K562 (cell line): ENCODE results near the gene HES5. TPM values are rescaled to one million over a fixed set of nuclear protein-coding genes. Genes with fewer than 3 reads are reported as not detected.

Experiments used
- ATAC-seq: fragments of 200-7000 bp; cut with Tn5 transposase; 3 replicates; pipeline ENCODE4 v1.9.1; 2020; ENCODE audit warnings: moderate library complexity
- BruUV-seq: library from RNA; stranded (reverse); fragments of 400-500 nt; replicated peaks from 2 replicates; lab custom pipeline; 2021; lab: Mats Ljungman, UMichigan
- CTCF ChIA-PET: fragments of 300-600 bp; formaldehyde crosslinking; extraction: SDS; loops from one replicate; lab custom pipeline; 2021; ENCODE audit warnings: low intra/inter-chr PET ratio; lab: Yijun Ruan, JAX
- POLR2A ChIA-PET: fragments of 300-600, 350-650 bp; sonication (Branson Sonifier 250); formaldehyde crosslinking; extraction: SDS; loops from one replicate; lab custom pipeline; 2021; ENCODE audit warnings: antibody characterized with exemption, inconsistent platforms; lab: Yijun Ruan, JAX
- DNase-seq, 4 experiments: peaks; one replicate each; pipeline versions ENCODE4 v3.0.0 to v3.0.0-alpha.2; 2011 to 2018; ENCODE audit warnings: low spot score in 3 of 4, mixed read lengths in 3 of 4; ENCODE audit errors: extremely low read depth in 1 of 4
- FAIRE-seq: peaks from 2 replicates; lab custom pipeline; 2011; peaks lifted over from hg19 to GRCh38; lab: Jason Lieb, UNC
- H2AFZ ChIP-seq: 2 replicates; pipeline ENCODE4 v1.6.0; 2011; ENCODE audit warnings: low read depth, low read length, control low read depth, inconsistent platforms
- H3K27ac ChIP-seq: fragments of 200-600 bp; 3 replicates; pipeline ENCODE4 v1.8.0; 2011; ENCODE audit warnings: low read depth, mild to moderate bottlenecking, control low read depth, inconsistent platforms, low read length, moderate library complexity, mixed read lengths; ENCODE audit errors: extremely low read depth
- H3K27me3 ChIP-seq, 2 experiments: fragments of 300-600 bp in 1 of 2; 2 replicates in 1 of 2; 3 replicates in 1 of 2; pipeline versions ENCODE4 v1.6.0 to v1.8.0; 2011; ENCODE audit warnings: inconsistent platforms in 2 of 2, low read length in 2 of 2, mild to moderate bottlenecking in 1 of 2, mixed read lengths in 1 of 2, moderate library complexity in 1 of 2; ENCODE audit not compliant: control insufficient read depth in 2 of 2, insufficient read depth in 2 of 2
- H3K36me3 ChIP-seq: fragments of 300-600 bp; 3 replicates; pipeline ENCODE4 v1.8.0; 2011; ENCODE audit warnings: mild to moderate bottlenecking, low read length, inconsistent platforms; ENCODE audit not compliant: control insufficient read depth, insufficient read depth
- H3K4me1 ChIP-seq, 2 experiments: fragments of 200-600 bp in 1 of 2; replicated peaks in 1 of 2; 2 replicates in 1 of 2; 3 replicates in 1 of 2; pipeline versions ENCODE4 v1.5.1 to v1.8.0; 2011; ENCODE audit warnings: inconsistent platforms in 2 of 2, low read length in 2 of 2, mild to moderate bottlenecking in 1 of 2, mixed read lengths in 1 of 2, moderate library complexity in 1 of 2; ENCODE audit not compliant: control insufficient read depth in 2 of 2, insufficient read depth in 2 of 2
- H3K4me2 ChIP-seq: 2 replicates; pipeline ENCODE4 v1.6.1; 2011; ENCODE audit warnings: low read length, control low read depth, inconsistent platforms, mixed read lengths; ENCODE audit not compliant: insufficient read depth
- H3K4me3 ChIP-seq: fragments of 200-600 bp; sonication (generic), shearing (Covaris generic); 2 replicates; pipeline ENCODE4 v1.5.1; 2016; ENCODE audit warnings: control low read depth, inconsistent platforms
- H3K79me2 ChIP-seq: fragments of 200-600 bp; 3 replicates; pipeline ENCODE4 v1.8.0; 2011; ENCODE audit warnings: low read length, inconsistent platforms; ENCODE audit not compliant: control insufficient read depth, insufficient read depth
- H3K9ac ChIP-seq, 2 experiments: 2 replicates each; pipeline versions ENCODE4 v1.6.0 to v1.6.1; 2011; ENCODE audit warnings: low read depth in 2 of 2, low read length in 2 of 2, control low read depth in 1 of 2, inconsistent platforms in 1 of 2, mild to moderate bottlenecking in 1 of 2, mixed read lengths in 1 of 2; ENCODE audit not compliant: insufficient read depth in 1 of 2
- H3K9me1 ChIP-seq: one replicate; pipeline ENCODE4 v1.6.0; 2011; ENCODE audit warnings: inconsistent platforms, mild to moderate bottlenecking, low read length, moderate library complexity; ENCODE audit not compliant: control insufficient read depth, insufficient read depth
- H3K9me3 ChIP-seq: replicated peaks from 2 replicates; pipeline ENCODE4 v1.5.1; 2011; ENCODE audit warnings: low read depth, low read length, inconsistent platforms; ENCODE audit not compliant: control insufficient read depth, insufficient read depth
- H4K20me1 ChIP-seq: replicated peaks from 2 replicates; pipeline ENCODE4 v1.6.1; 2011; ENCODE audit warnings: low read length, inconsistent platforms, mixed read lengths; ENCODE audit not compliant: control insufficient read depth, insufficient read depth
- CREB3L1 ChIP-seq: fragments of 450-650 bp; IDR thresholded peaks from 2 replicates; pipeline ENCODE4 v1.6.1; 2014; ENCODE audit warnings: low read depth, mild to moderate bottlenecking, moderate library complexity, borderline replicate concordance
- HMGXB4 ChIP-seq: sonication (generic); formaldehyde crosslinking; IDR thresholded peaks from 2 replicates; pipeline ENCODE4 v1.8.1; 2023; ENCODE audit warnings: mild to moderate bottlenecking, missing genetic modification reagents
- JUNB ChIP-seq: fragments of 450-650 bp; formaldehyde crosslinking; conservative IDR thresholded peaks from 2 replicates; pipeline ENCODE4 v1.4.0; 2020; ENCODE audit warnings: mild to moderate bottlenecking
- ZBTB9 ChIP-seq: fragments of 450-650 bp; formaldehyde crosslinking; IDR thresholded peaks from 2 replicates; pipeline ENCODE4 v1.4.0; 2020; ENCODE audit warnings: mild to moderate bottlenecking, moderate library complexity
- ZFX ChIP-seq: sonication (generic); formaldehyde crosslinking; IDR thresholded peaks from 2 replicates; pipeline ENCODE4 v1.8.0; 2022; ENCODE audit warnings: mild to moderate bottlenecking, missing genetic modification reagents, moderate library complexity
- WGBS: fragments of 100-300 bp; shearing (Covaris generic); methylation state at CpG from one replicate; pipeline ENCODE4 v1.1.6; 2016; ENCODE audit warnings: low coverage, mixed read lengths; ENCODE audit not compliant: insufficient coverage; ENCODE audit errors: missing lambda C conversion rate; 5-methylcytosine and 5-hydroxymethylcytosine counted together
- in situ Hi-C: fragments of 300-500 bp; cut with MboI; formaldehyde crosslinking; loops from 4 replicates; pipeline ENCODE4 v1.15.0; 2018; ENCODE audit warnings: inconsistent platforms, mixed read lengths
- intact Hi-C: fragments of 100-400 bp; cut with micrococcal nuclease; formaldehyde crosslinking; loops from 2 replicates; pipeline ENCODE4 v1.14.2; 2022
- polyA plus RNA-seq, 8 experiments: library from polyadenylated mRNA; depleted of rRNA in 4 of 8; stranded (reverse) in 5 of 8; unstranded in 3 of 8; fragments of >200 nt; fragmentation: Nextera tagmentation in 2 of 8; fragmentation: Illumina TruSeq in 1 of 8; extraction: Ambion mirVana in 2 of 8; extraction: Trizol in 1 of 8; gene quantifications; 2 replicates each; pipeline versions ENCODE4 v1.2.1 to v1.2.3, GENCODE V29; 2011 to 2014; ENCODE audit warnings: inconsistent platforms in 1 of 8, missing spikeins in 1 of 8
- total RNA-seq, 7 experiments: library from RNA; depleted of rRNA in 6 of 7; stranded (reverse); fragments of >200 nt in 6 of 7; fragmentation: Illumina TruSeq in 2 of 7; extraction: Trizol in 2 of 7; gene quantifications; 2 replicates each; pipeline versions ENCODE4 v1.2.1 to v1.2.3, GENCODE V29; 2011 to 2021; ENCODE audit warnings: low replicate concordance in 1 of 7

HES5 gene
- total and polyA plus RNA-seq, 9 of the 15 experiments (the other 6 are each of a cell fraction or from before 2014, with no cell fraction given), result not detected

DNA sequence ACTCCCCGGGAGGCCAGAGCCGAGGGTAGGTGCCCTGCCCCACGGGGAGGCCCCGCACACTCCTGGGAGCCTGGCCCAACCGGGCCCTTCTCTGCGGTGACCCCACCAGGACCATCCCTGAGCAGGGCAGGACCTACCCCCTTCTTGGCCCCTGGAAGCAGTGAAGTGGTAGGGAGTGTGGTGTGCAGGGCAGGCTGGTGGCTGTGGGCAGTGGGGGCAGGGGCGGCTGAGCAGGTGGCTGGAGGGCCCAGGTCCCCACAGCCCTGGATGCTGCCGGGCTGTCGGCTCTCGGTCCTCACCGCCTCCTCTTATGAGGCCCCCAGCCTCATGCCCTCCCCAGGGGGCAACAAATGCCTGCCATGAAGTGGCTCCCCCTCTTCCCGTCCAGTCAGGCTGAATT lies 34.5 kb downstream of the HES5 start:
- Histone ChIP-seq H3K9ac (no peak overlapping the region; a peak in 1 of 4 replicates), H3K9me1 (no peaks in the 10 kb centered on the region), H3K4me3 (no peak overlapping the region), H3K36me3 (no peaks in the 10 kb centered on the region), H3K27ac (no peak overlapping the region), H3K79me2 (no peaks in the 10 kb centered on the region), H3K4me2 (no peak overlapping the region), H2AFZ (no peak overlapping the region)
- no peak for FAIRE-seq
- DNase-seq, result no peak
- no peak for ATAC-seq
- CTCF ChIA-PET, result no interaction called here
- BruUV-seq, result no TSS peak
- in situ Hi-C loops (no loop called here), intact Hi-C loops (no loop called here)
- TF ChIP-seq JUNB (CRISPR knock-in tag) (no peak), ZBTB9 (CRISPR knock-in tag) (no peak), CREB3L1 (no peak), ZFX (0 out of 2 replicates have a peak, but pooled peaks have one; percentile 5), HMGXB4 (CRISPR knock-in tag) (no peak)
- TF ChIP-seq, all 486 proteins: peak for 1
- H3K4me1 ChIP-seq, result peaks cover 0 to 76% of the 10 kb centered on the region in 2 experiments; a peak in 2 of 5 replicates
- no peaks in the 10 kb centered on the region for H3K9me3 ChIP-seq
- WGBS, result 11% methylated on average over 11 of the region's 12 CpGs
- POLR2A ChIA-PET, result no interaction called here
- peaks cover 31% of the 10 kb centered on the region for H4K20me1 ChIP-seq
- H3K27me3 ChIP-seq, result peaks cover 38 to 73% of the 10 kb centered on the region in 2 experiments; a peak in 4 of 5 replicates
